PC-9 (cell line): ENCODE data around the gene TLE5. TPM values are rescaled to one million over a fixed set of nuclear protein-coding genes. Genes with fewer than 3 reads are reported as not detected.

ENCODE experiments used
- BruUV-seq: library from RNA; stranded (reverse); fragments of 400-500 nt; replicated peaks from 2 replicates; lab custom pipeline; 2021; lab: Mats Ljungman, UMichigan
- CTCF ChIA-PET: fragments of 300-600 bp; sonication (Branson Sonifier 250); formaldehyde crosslinking; loops from one replicate; lab custom pipeline; 2022; ENCODE audit warnings: antibody characterized with exemption; lab: Charles Lee
- POLR2A ChIA-PET: fragments of 300-600 bp; sonication (Branson Sonifier 250); formaldehyde crosslinking; loops from one replicate; lab custom pipeline; 2022; ENCODE audit warnings: antibody characterized with exemption; ENCODE audit not compliant: unreplicated experiment; lab: Charles Lee
- DNase-seq, 2 experiments: peaks; one replicate each; pipeline versions ENCODE4 v3.0.0 to v3.0.0-alpha.2; 2015 to 2022; ENCODE audit warnings: mixed read lengths in 1 of 2
- H2AFZ ChIP-seq: fragments of 200-600 bp; sonication (generic); 2 replicates; pipeline ENCODE4 v1.8.1; 2017; ENCODE audit warnings: antibody characterized with exemption
- H3F3A ChIP-seq: fragments of 200-600 bp; sonication (generic); 2 replicates; pipeline ENCODE4 v1.8.1; 2017; ENCODE audit warnings: antibody characterized with exemption, mild to moderate bottlenecking, low read depth; ENCODE audit not compliant: insufficient read depth
- H3K27ac ChIP-seq: fragments of 200-600 bp; sonication (generic); 2 replicates; pipeline ENCODE4 v1.6.1; 2016; ENCODE audit warnings: mixed run types
- H3K27me3 ChIP-seq: fragments of 200-600 bp; sonication (generic); 2 replicates; pipeline ENCODE4 v1.6.1; 2016; ENCODE audit warnings: low read depth, mixed run types; ENCODE audit not compliant: insufficient read depth
- H3K36me3 ChIP-seq: fragments of 200-600 bp; sonication (generic); 2 replicates; pipeline ENCODE4 v1.6.1; 2016; ENCODE audit warnings: low read depth, mixed run types
- H3K4me1 ChIP-seq: fragments of 200-600 bp; sonication (generic); replicated peaks from 2 replicates; pipeline ENCODE4 v1.6.1; 2016; ENCODE audit warnings: mixed run types; ENCODE audit not compliant: insufficient read depth
- H3K4me2 ChIP-seq: fragments of 200-600 bp; sonication (generic); 2 replicates; pipeline ENCODE4 v1.6.1; 2017; ENCODE audit warnings: mixed run types
- H3K4me3 ChIP-seq: fragments of 200-600 bp; sonication (generic); 2 replicates; pipeline ENCODE4 v1.6.1; 2016; ENCODE audit warnings: mixed run types
- H3K79me2 ChIP-seq: fragments of 200-600 bp; sonication (generic); 2 replicates; pipeline ENCODE4 v1.6.1; 2017; ENCODE audit warnings: low read depth, mixed run types
- H3K9me2 ChIP-seq: fragments of 200-600 bp; sonication (generic); 2 replicates; pipeline ENCODE4 v1.8.1; 2017; ENCODE audit warnings: mild to moderate bottlenecking; ENCODE audit not compliant: insufficient read depth
- H3K9me3 ChIP-seq: fragments of 200-600 bp; sonication (generic); 2 replicates; pipeline ENCODE4 v1.8.1; 2016; ENCODE audit warnings: low read depth; ENCODE audit not compliant: insufficient read depth
- H4K20me1 ChIP-seq: fragments of 200-600 bp; sonication (generic); 2 replicates; pipeline ENCODE4 v1.8.1; 2017; ENCODE audit not compliant: insufficient read depth
- EZH2 ChIP-seq: fragments of 200-600 bp; sonication (generic); IDR thresholded peaks from 2 replicates; pipeline ENCODE4 v1.8.0; 2017; ENCODE audit warnings: antibody characterized with exemption, low read depth
- intact Hi-C: fragments of 100-400 bp; cut with micrococcal nuclease; formaldehyde crosslinking; loops from one replicate; pipeline ENCODE4 v1.10.0; 2022; ENCODE audit not compliant: unreplicated experiment
- total RNA-seq: library from RNA; stranded (reverse); gene quantifications from 2 replicates; pipeline ENCODE4 v1.2.3, GENCODE V29; 2021
- TF ChIP-seq, protein P1 (sequence below): fragments of 200-600 bp; sonication (generic); conservative IDR thresholded peaks from 2 replicates; pipeline ENCODE4 v1.6.1; 2017; ENCODE audit warnings: mixed run types, antibody characterized with exemption, mild to moderate bottlenecking, moderate library complexity

TLE5 gene
- total RNA-seq, 1 experiment from 2014 or later: 217 TPM

DNA sequence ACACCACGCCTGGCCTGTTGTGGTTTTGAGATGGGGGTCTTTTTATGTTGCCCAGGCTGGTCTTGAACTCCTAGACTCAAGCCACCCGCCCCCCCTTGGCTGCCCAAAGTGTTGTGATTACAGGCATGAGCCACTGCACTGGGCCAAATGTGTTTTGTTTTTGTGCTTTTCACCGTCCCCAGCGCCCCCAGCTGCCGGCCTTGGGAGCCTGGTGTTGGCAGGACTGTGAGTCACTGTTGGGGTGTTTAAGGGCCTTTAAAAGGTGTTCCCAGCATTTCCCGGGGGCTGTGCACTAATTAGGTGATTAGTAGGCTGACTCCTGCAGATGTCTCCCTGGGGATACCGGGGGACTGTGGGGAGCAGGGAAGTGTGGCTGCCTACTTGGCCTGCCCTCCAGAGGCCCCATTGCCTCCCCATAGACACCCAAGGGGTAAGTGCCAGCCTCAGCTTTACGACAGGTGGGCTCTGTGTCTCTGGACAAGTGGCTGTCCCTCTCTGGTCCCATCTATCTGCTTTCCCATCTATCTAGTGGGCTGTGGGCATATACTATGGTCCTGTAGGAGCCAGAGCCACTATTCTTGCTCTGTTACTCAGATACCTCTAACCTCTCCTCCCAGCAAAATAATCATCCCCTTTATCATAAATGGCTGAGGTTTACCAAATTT, 11.8 kb upstream of the TLE5 start:
- H3K27ac ChIP-seq: no peak overlapping the region
- H2AFZ ChIP-seq: no peak overlapping the region
- no peaks in the 10 kb centered on the region for H3K9me2 ChIP-seq
- no TSS peak for BruUV-seq
- no peaks in the 10 kb centered on the region for H3K79me2 ChIP-seq
- H4K20me1 ChIP-seq: no peaks in the 10 kb centered on the region
- H3K4me1 ChIP-seq: no peaks in the 10 kb centered on the region; the same call in 1 of the 2 replicates
- H3K4me3 ChIP-seq: no peak overlapping the region
- H3K9me3 ChIP-seq: no peaks in the 10 kb centered on the region
- H3F3A ChIP-seq: no peaks in the 10 kb centered on the region
- H3K36me3 ChIP-seq: no peaks in the 10 kb centered on the region
- CTCF ChIA-PET: no interaction called here
- no peaks in the 10 kb centered on the region for H3K27me3 ChIP-seq
- no peak for TF ChIP-seq EZH2
- TF ChIP-seq, protein P1, sequence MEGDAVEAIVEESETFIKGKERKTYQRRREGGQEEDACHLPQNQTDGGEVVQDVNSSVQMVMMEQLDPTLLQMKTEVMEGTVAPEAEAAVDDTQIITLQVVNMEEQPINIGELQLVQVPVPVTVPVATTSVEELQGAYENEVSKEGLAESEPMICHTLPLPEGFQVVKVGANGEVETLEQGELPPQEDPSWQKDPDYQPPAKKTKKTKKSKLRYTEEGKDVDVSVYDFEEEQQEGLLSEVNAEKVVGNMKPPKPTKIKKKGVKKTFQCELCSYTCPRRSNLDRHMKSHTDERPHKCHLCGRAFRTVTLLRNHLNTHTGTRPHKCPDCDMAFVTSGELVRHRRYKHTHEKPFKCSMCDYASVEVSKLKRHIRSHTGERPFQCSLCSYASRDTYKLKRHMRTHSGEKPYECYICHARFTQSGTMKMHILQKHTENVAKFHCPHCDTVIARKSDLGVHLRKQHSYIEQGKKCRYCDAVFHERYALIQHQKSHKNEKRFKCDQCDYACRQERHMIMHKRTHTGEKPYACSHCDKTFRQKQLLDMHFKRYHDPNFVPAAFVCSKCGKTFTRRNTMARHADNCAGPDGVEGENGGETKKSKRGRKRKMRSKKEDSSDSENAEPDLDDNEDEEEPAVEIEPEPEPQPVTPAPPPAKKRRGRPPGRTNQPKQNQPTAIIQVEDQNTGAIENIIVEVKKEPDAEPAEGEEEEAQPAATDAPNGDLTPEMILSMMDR: no peak
- no peak overlapping the region for H3K4me2 ChIP-seq
- intact Hi-C loops: loop anchor here (10.0 kb wide), 1 partner anchor 231 kb away; no protein-coding TSS in a partner anchor
- POLR2A ChIA-PET: no interaction called here
- no peak for DNase-seq

DNA sequence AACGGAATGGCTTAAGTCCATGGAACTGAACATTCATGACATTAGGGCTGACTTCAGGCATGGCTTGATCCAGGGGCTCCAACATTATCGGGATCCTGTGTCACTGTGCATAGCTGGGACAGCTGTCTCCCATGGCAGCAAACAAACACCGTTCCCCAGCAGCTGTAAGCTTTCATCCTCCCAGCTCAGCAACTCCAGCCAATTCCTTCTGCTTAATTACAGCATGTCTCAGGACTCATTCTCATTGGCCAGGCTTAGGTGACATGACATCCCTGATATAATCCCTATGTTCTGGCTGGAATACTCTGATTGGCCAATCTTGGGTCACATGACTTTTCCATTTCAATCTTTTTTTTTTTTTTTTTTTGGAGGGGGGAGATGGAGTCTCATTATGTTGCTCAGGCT, 10.9 kb upstream of the TLE5 start:
- intact Hi-C loops: loop anchor here (10.0 kb wide), 1 partner anchor 232 kb away; no protein-coding TSS in a partner anchor
- no peak overlapping the region for H3K4me2 ChIP-seq
- no peak overlapping the region for H2AFZ ChIP-seq
- no peaks in the 10 kb centered on the region for H3K27me3 ChIP-seq
- no peaks in the 10 kb centered on the region for H3F3A ChIP-seq
- H3K36me3 ChIP-seq: no peaks in the 10 kb centered on the region
- DNase-seq: peak in 1 of 2 experiments; percentile 55
- ChIA-PET POLR2A (no interaction called here), CTCF (no interaction called here)
- no peaks in the 10 kb centered on the region for H3K9me3 ChIP-seq
- no peaks in the 10 kb centered on the region for H3K79me2 ChIP-seq
- TF ChIP-seq, protein P1: no peak
- TF ChIP-seq EZH2: no peak
- BruUV-seq: no TSS peak
- no peaks in the 10 kb centered on the region for H4K20me1 ChIP-seq
- H3K27ac ChIP-seq: no peak overlapping the region
- H3K4me1 ChIP-seq: no peaks in the 10 kb centered on the region; the same call in 1 of the 2 replicates
- H3K9me2 ChIP-seq: no peaks in the 10 kb centered on the region
- H3K4me3 ChIP-seq: no peak overlapping the region

GRCh38 chr19:3071768-3072167, 9.5 kb upstream of the TLE5 start:
- no peak for TF ChIP-seq EZH2
- TF ChIP-seq, protein P1: no peak
- CTCF ChIA-PET: no interaction called here

More at GRCh38 chr19:3071768-3072167, 9.5 kb upstream of the TLE5 start:
- H2AFZ ChIP-seq: no peak overlapping the region
- no peaks in the 10 kb centered on the region for H3K9me3 ChIP-seq
- no peaks in the 10 kb centered on the region; the same call in 1 of the 2 replicates for H3K4me1 ChIP-seq
- no peaks in the 10 kb centered on the region for H3K27me3 ChIP-seq
- H3K4me3 ChIP-seq: no peak overlapping the region
- intact Hi-C loops: loop anchor here (10.0 kb wide), 1 partner anchor 233 kb away; no protein-coding TSS in a partner anchor
- no TSS peak for BruUV-seq
- no peaks in the 10 kb centered on the region for H3K36me3 ChIP-seq
- POLR2A ChIA-PET: no interaction called here
- H3K79me2 ChIP-seq: no peaks in the 10 kb centered on the region
- DNase-seq: no peak
- no peak overlapping the region for H3K27ac ChIP-seq
- no peaks in the 10 kb centered on the region for H4K20me1 ChIP-seq
- no peaks in the 10 kb centered on the region for H3K9me2 ChIP-seq
- H3K4me2 ChIP-seq: no peak overlapping the region
- H3F3A ChIP-seq: no peaks in the 10 kb centered on the region
